Left lobe of liver (tissue), 2 donors: Measurements from ENCODE around the gene GANAB. TPM values are rescaled to one million over a fixed set of nuclear protein-coding genes. Genes with fewer than 3 reads are reported as not detected.
A peak's percentile ranks its signal among the peaks of the same experiment; 100 is the strongest.

Source experiments
- ATAC-seq: fragments of 200-7000 bp; cut with Tn5 transposase; one replicate; pipeline ENCODE4 v1.9.1; 2020; ENCODE audit warnings: mild to moderate bottlenecking, moderate library complexity
- DNase-seq: peaks from one replicate; pipeline ENCODE4 v3.0.0-alpha.2; 2020; ENCODE audit warnings: low spot score
- total RNA-seq: library from RNA; stranded (reverse); gene quantifications from one replicate; pipeline ENCODE4 v1.2.1, GENCODE V29; 2021
- donor health status: DM: no; HTN: no; CAD: no; lungs with moderate emphysema.
- donor health status: DM: no; HTN: yes; CAD: no.

The GANAB gene
- total RNA-seq, 1 donor from 2014 or later, result 220 TPM

- ATAC-seq (no peak), DNase-seq (no peak)
These were observed 69.2 kb downstream of the GANAB start for GRCh38 chr11:62577046-62577714.

- ATAC-seq (no peak), DNase-seq (no peak)
These were observed 70.6 kb downstream of the GANAB start for GRCh38 chr11:62575837-62576236.

GRCh38 chr11:62575156-62575555, 71.3 kb downstream of the GANAB start:
- peak; percentile 2 for ATAC-seq
- DNase-seq, result peak; percentile 61

Other genes with a start within 250 kb of the GANAB start
- gene SCGB1A1, start 227.6 kb downstream of the GANAB start, total RNA-seq, result 2.0 TPM
- 115 TPM for gene AHNAK, start 99.8 kb downstream of the GANAB start, total RNA-seq
- 441 TPM for gene EEF1G, start 72.7 kb downstream of the GANAB start, total RNA-seq
- 32.6 TPM for gene TUT1, start 55.1 kb downstream of the GANAB start, total RNA-seq
- 24.4 TPM for gene MTA2, start 44.7 kb downstream of the GANAB start, total RNA-seq
- gene EML3, start 33.8 kb downstream of the GANAB start, total RNA-seq, result 29.9 TPM
- gene ROM1, start 33.4 kb downstream of the GANAB start, total RNA-seq, result 1.1 TPM
- gene B3GAT3, start 24.6 kb downstream of the GANAB start, total RNA-seq, result 16.8 TPM
- 12.8 TPM for gene INTS5, start 6.7 kb upstream of the GANAB start, total RNA-seq
- gene C11orf98, start 18.6 kb upstream of the GANAB start, total RNA-seq, result 30.4 TPM
- 3.4 TPM for gene CSKMT, start 18.7 kb upstream of the GANAB start, total RNA-seq
- gene UQCC3, start 25.1 kb upstream of the GANAB start, total RNA-seq, result 4.9 TPM
- 3.3 TPM for gene LBHD1, start 25.7 kb upstream of the GANAB start, total RNA-seq
- gene UBXN1, start 32.5 kb upstream of the GANAB start, total RNA-seq, result 30.5 TPM
- gene LRRN4CL, start 42.9 kb upstream of the GANAB start, total RNA-seq, result not detected
- 35.1 TPM for gene BSCL2, start 60.8 kb upstream of the GANAB start, total RNA-seq
- gene GNG3, start 61.1 kb upstream of the GANAB start, total RNA-seq, result 0.20 TPM
- 13.7 TPM for gene HNRNPUL2, start 80.8 kb upstream of the GANAB start, total RNA-seq
- gene TTC9C, start 81.9 kb upstream of the GANAB start, total RNA-seq, result 11.2 TPM
- 5.5 TPM for gene ZBTB3, start 107.5 kb upstream of the GANAB start, total RNA-seq
- 22.7 TPM for gene POLR2G, start 115.0 kb upstream of the GANAB start, total RNA-seq
- gene TAF6L, start 124.8 kb upstream of the GANAB start, total RNA-seq, result 22.9 TPM
- gene TMEM179B, start 140.8 kb upstream of the GANAB start, total RNA-seq, result 27.5 TPM
- 7.6 TPM for gene TMEM223, start 145.4 kb upstream of the GANAB start, total RNA-seq
- 42.8 TPM for gene NXF1, start 158.8 kb upstream of the GANAB start, total RNA-seq
- 23.8 TPM for gene STX5, start 185.4 kb upstream of the GANAB start, total RNA-seq
- not detected for gene TEX54, start 186.2 kb upstream of the GANAB start, total RNA-seq
- 20.5 TPM for gene WDR74, start 193.0 kb upstream of the GANAB start, total RNA-seq
- gene SLC3A2, start 234.3 kb upstream of the GANAB start, total RNA-seq, result 64.8 TPM